SH-SY5Y (cell line): ENCODE results near the gene PHLPP2.

Experiments used
- GATA2 ChIP-seq: IDR thresholded peaks from 2 replicates; pipeline ENCODE4 v1.6.1; 2011; ENCODE audit warnings: mild to moderate bottlenecking, low read depth, low read length
- GATA3 ChIP-seq: IDR thresholded peaks from 2 replicates; pipeline ENCODE4 v1.6.1; 2011; ENCODE audit warnings: low read depth, mild to moderate bottlenecking, low read length, moderate library complexity

DNA sequence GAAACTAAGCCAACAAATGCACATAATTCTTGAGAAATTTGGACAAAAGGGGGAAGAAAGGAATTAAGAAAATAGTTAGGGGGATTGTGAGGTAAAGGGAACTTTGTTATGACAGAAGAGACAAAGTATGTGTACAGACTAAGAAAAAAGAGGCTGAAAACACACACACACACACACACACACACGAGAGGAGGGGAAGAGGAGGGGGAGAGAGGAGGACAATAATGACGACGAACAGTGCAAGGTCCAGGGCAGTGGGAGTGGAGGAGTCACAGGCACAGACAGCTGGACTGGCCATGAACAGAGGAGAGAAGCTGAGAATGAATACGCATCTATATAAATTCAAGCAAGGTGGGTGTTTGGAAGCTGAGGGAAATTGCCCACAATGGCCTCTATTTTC is 54.0 kb downstream of the PHLPP2 start:
- TF ChIP-seq GATA3, result no peak
- TF ChIP-seq GATA2, result no peak
